DOHH2 (cell line): Measurements from ENCODE around the gene CDH12.

Source experiments
- CTCF ChIP-seq: fragments of 200-600 bp; sonication (generic); IDR thresholded peaks from one replicate; pipeline ENCODE4 v1.5.1; 2014; ENCODE audit warnings: antibody characterized with exemption, mild to moderate bottlenecking, low read depth, low read length; ENCODE audit not compliant: poor library complexity, severe bottlenecking
- EZH2phosphoT487 ChIP-seq: fragments of 200-600 bp; sonication (generic); IDR thresholded peaks from 2 replicates; pipeline ENCODE4 v1.6.1; 2017; ENCODE audit warnings: borderline replicate concordance, mild to moderate bottlenecking, antibody characterized with exemption, low read length, moderate library complexity, mixed read lengths

- no peak for TF ChIP-seq CTCF
- TF ChIP-seq EZH2phosphoT487 = no peak
These were observed 498.2 kb downstream of the CDH12 start for GRCh38 chr5:22354956-22355355.
